ENCODE data around the gene MINDY1.

The MINDY1 gene

GRCh38 chr1:150985179-150985825 lies 21.4 kb downstream of the MINDY1 start:
- DNase-seq: no peak

- DNase-seq: no peak
Observed at GRCh38 chr1:150981805-150982712, 24.6 kb downstream of the MINDY1 start, which contains the start of gene ANXA9. ANXA9 (plus strand) TSS chr1:150982292; CDS start chr1:150983106, 814 bp downstream.

- no peak for DNase-seq
Observed at GRCh38 chr1:150981177-150981804, 25.4 kb downstream of the MINDY1 start.

GRCh38 chr1:150979092-150980056 lies 27.3 kb downstream of the MINDY1 start:
- DNase-seq: peak; percentile 90

- DNase-seq: peak; percentile 92
Observed at GRCh38 chr1:150976879-150977694, 29.6 kb downstream of the MINDY1 start.

GRCh38 chr1:150976401-150976821 lies 30.3 kb downstream of the MINDY1 start:
- no peak for DNase-seq

- peak; percentile 69 for DNase-seq
Observed at GRCh38 chr1:150974580-150975478, 31.9 kb downstream of the MINDY1 start, which contains the start of gene CERS2. CERS2 (minus strand) TSS chr1:150974835; CDS start chr1:150969090, 5,745 bp downstream.

GRCh38 chr1:150973836-150974579 lies 32.7 kb downstream of the MINDY1 start:
- peak; percentile 54 for DNase-seq

- no peak for DNase-seq
Observed at GRCh38 chr1:150973258-150973835, 33.4 kb downstream of the MINDY1 start.

GRCh38 chr1:150972417-150972940 lies 34.2 kb downstream of the MINDY1 start:
- no peak for DNase-seq

- no peak for DNase-seq
Observed at GRCh38 chr1:150971583-150972416, 34.9 kb downstream of the MINDY1 start.

GRCh38 chr1:150970808-150971582 lies 35.7 kb downstream of the MINDY1 start:
- DNase-seq: no peak

GRCh38 chr1:150969626-150970025 lies 37.1 kb downstream of the MINDY1 start:
- no peak for DNase-seq

GRCh38 chr1:150968491-150968890 lies 38.2 kb downstream of the MINDY1 start:
- no peak for DNase-seq

GRCh38 chr1:150967936-150968335 lies 38.8 kb downstream of the MINDY1 start:
- no peak for DNase-seq

- no peak for DNase-seq
Observed at GRCh38 chr1:150966011-150966410, 40.7 kb downstream of the MINDY1 start.

- DNase-seq: no peak
Observed at GRCh38 chr1:150965605-150966004, 41.1 kb downstream of the MINDY1 start.
